HG02759 (cell line): Measurements from ENCODE around the gene SHISA7.

Experiments
- ATAC-seq: cut with Tn5 transposase; IDR thresholded peaks from one replicate; pipeline ENCODE4 v1.9.1; 2021; ENCODE audit warnings: mild to moderate bottlenecking, moderate library complexity; ENCODE audit not compliant: unreplicated experiment

The SHISA7 gene

DNA sequence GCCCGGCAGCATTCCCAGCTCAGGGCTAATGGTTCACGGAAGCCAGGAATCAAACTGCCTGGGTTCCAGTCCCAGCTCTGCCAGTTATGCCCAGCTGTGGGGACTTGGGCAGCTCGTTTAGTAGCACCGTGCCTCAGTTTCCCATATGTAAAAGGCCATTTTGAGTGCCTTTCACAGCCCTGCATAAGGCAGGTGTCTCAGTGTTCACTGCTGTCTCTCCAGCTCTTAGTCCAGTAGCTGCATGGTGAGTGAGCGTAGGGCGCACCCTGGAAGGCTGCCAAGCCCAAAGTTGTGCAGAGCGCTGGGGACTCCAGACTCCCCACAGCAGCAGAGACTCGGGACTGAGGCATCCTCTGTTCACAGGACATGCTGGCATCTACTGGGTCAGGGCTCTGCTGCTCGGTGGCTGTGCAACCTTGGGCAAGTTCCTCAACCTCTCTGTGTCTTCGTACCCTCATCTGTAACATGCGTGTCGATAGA, 51.9 kb downstream of the SHISA7 start:
- no peak for ATAC-seq

DNA sequence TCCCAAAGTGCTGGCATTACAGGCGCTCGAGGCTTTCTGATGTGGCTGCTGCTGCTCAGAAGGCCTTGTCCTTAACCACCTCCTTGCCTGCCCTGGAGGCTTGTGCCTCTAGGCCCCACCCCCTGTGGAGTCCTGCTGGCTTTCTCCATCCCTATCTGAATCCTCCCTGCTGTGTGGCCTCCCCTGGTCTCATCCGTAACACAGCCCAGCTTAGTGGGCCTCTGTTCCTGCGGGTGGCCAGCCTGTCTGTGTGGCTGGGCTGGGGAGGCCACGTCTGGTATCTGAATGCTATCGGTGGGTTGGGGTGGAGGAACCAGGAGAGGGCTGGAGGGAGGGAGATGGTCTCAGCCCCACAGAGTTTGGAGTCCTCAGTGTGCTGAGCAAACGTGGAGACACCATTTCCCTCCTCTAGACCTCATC, 52.6 kb downstream of the SHISA7 start:
- ATAC-seq, result no peak

- ATAC-seq, result no peak
Measured at GRCh38 chr19:55389386-55390317, 53.4 kb downstream of the SHISA7 start.

DNA sequence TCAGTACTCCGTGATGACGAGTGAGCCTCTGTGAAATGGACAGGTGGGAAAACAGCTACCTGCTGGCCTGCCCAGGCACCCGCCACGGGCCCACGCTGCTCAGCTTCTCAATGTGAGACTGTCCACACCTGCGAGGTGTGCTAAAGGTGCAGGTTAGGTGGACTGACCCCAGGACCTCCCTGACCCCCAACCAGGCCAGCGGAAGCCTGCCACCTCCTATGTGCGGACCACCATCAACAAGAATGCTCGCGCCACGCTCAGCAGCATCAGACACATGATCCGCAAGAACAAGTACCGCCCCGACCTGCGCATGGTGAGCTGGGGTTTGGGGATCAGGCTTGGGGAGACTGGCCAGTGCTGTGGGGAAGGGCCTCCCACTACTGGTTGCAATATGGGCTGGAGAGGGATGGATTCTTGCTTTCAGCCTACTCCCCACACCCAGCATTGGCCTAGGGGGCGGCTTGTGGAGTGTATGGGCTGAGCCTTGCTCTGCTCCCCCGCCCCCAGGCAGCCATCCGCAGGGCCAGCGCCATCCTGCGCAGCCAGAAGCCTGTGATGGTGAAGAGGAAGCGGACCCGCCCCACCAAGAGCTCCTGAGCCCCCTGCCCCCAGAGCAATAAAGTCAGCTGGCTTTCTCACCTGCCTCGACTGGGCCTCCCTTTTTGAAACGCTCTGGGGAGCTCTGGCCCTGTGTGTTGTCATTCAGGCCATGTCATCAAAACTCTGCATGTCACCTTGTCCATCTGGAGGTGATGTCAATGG, 55.2 kb downstream of the SHISA7 start:
- ATAC-seq, result no peak

GRCh38 chr19:55386493-55386971, 56.6 kb downstream of the SHISA7 start:
- no peak for ATAC-seq

DNA sequence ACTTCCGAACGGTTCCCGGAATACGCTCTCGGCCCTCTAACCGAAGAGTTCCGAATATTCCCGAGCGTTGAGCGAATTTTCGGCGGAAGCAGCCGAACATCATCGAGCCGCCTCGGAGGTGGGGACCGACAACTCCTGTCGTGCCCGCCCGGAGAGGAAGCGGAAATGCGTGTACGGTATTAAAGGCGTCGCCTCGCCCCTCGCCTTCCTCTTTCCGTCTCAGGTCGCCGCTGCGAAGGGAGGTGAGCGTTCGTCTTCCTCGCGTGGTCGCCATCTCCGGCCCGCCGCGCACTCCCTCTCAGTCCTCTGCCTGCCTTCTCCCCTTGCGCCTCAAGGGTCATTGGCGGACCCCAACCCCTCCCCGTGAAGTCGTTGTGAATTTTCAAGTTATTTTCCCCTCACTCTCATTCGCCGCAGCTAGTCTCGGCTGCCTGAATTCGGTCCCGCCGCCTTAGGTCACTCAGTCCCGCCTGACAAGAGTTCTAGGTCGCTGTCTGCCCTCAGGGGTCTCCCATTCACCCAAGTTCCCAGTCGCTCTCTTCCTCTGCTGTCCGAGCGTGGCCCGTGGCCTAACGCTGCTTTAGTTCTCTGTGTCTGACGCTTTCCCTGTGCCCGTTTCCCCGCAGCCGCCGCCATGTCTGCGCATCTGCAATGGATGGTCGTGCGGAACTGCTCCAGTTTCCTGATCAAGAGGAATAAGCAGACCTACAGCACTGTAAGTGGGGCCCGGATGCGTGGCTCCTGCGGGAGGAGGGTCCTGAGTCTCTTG, 57.2 kb downstream of the SHISA7 start, which contains the start of gene RPL28:
Gene RPL28 (plus strand): TSS at position 209 of the 769 bp plus-strand sequence. CDS start 426 bp downstream, at position 635.
- ATAC-seq, result peak; percentile 66

- peak; percentile 68 for ATAC-seq
Measured at GRCh38 chr19:55384920-55385723, 58.0 kb downstream of the SHISA7 start.

DNA sequence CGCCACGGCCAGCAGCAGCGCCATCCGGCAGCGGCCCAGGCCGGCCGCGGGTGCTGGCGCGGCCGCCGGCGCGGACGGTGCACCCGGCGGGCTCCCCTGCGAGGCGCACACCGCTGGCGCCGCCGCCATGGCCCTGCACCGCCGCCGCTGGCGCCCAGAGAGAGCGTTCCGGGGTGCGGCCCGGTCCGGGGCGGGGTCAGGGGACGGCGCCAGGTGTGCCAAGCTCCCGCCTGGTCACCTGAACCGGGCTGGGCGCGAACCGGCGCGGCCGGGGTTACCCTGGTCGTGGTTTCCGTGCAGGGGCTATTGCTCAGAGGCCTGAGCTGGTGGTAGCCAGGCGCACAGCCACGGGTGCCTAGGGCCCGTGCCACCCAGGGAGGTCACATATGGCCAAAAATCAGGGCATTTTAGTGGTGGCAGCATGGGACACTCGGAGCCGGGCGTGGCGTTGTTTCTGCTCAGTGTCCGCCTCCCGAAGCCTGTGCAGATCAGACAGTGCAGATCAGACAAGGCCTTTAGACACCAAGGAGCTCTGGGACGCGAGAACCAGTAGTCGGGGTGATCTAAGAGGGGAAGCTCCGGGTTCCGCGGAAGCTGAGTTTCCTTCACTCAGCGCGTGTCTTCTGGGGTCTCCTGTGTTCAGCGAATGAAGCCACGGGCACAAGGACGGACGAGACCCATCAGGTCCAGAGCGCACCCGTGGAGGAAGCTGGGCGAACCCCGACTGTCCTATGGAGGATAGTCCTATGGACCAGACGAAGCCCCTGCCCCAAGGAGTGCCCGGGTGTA, 58.8 kb downstream of the SHISA7 start, which contains the start of gene TMEM238:
Gene TMEM238 (minus strand): TSS at position 162 of the 789 bp plus-strand sequence. CDS start 33 bp downstream, at position 129.
- ATAC-seq, result peak; percentile 25

GRCh38 chr19:55383279-55384130, 59.6 kb downstream of the SHISA7 start:
- peak; percentile 25 for ATAC-seq

GRCh38 chr19:55382522-55383054, 60.5 kb downstream of the SHISA7 start:
- ATAC-seq, result no peak

- no peak for ATAC-seq
Measured at GRCh38 chr19:55382013-55382412, 61.1 kb downstream of the SHISA7 start.

DNA sequence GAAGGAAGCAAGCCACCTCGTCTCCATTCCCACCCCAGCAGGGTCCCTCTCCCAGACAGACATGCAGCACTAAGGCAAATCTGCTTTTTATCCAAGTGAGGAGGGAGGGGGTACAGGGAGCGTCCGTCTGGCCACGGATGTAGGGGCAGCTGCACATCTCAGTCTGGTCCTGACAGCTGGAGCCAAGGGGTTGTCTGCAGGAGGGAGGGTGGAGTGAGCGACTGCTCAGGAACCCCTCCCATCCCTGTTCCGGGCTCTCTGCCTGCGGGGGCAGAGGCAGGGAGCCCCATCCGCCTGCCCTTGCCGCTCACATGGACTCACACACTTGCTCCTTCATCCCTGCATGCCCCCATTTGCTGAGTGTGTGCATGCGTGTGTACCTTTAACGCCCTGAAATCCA, 63.9 kb downstream of the SHISA7 start:
- ATAC-seq, result no peak
